ENCODE measurements around the gene ATN1. TPM values are rescaled to one million over a fixed set of nuclear protein-coding genes. Genes with fewer than 3 reads are reported as not detected.
A peak's percentile ranks its signal among the peaks of the same experiment; 100 is the strongest.
"Not testable (repeated sequence)": the region's sequence is repeated elsewhere in the genome, so short reads cannot be mapped to it uniquely, and the experiment has no call there.

ATN1 gene
- total RNA-seq, result 100 to 1,000 TPM; 109 to 163 TPM

DNA sequence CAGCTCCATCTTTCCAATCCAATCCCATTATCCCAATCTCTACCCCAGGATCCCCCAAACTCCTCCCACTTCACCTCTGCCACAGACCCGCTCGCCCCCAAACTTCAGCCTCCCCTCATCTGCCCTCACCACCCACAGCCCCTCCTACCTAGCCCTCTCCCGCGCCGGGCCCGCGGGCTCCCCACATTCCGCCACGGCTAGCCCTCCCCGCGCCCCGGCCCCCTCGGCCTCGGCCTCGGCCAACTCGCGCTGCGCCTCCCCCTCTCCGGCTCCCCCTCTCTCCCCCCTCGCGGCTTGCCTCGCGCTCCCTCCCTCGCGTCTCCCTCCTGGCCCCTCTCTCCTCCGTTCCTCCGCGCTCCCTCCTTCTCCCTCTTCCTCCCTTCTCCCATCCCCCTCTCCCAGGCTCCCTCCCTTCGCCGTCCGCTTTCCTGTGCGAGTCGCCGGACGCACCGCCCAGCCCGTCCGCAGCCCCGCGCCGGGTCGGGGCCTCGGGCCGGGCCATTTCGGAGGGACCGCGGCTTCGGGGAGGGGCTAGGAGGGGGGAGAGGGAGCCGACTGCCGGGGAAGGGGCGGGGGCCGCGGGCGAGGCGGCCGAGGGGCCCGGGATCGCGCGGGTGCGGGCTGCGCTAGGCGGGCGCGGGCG, at the start of gene ATN1:
ATN1 (plus strand) TSS at position 581 of the 643 bp plus-strand sequence. CDS start 6,043 bp downstream, outside the sequence.
- Histone ChIP-seq H3K36me3 (no peaks in the 10 kb centered on the region), H3K4me1 (ENCODE audit: control insufficient read depth in 1 of 2, low read depth in 2 of 2) (peaks cover 29 to 63% of the 10 kb centered on the region in 2 donors), H3K27me3 (replicated peaks; ENCODE audit: insufficient read depth) (no peaks in the 10 kb centered on the region), H3K27ac (peak within 1 kb of the TSS; percentile 96 to 97), H3K9me3 (no peaks in the 10 kb centered on the region), H3K4me3 (peak within 1 kb of the TSS; percentile 95)
- TF ChIP-seq, protein P1, sequence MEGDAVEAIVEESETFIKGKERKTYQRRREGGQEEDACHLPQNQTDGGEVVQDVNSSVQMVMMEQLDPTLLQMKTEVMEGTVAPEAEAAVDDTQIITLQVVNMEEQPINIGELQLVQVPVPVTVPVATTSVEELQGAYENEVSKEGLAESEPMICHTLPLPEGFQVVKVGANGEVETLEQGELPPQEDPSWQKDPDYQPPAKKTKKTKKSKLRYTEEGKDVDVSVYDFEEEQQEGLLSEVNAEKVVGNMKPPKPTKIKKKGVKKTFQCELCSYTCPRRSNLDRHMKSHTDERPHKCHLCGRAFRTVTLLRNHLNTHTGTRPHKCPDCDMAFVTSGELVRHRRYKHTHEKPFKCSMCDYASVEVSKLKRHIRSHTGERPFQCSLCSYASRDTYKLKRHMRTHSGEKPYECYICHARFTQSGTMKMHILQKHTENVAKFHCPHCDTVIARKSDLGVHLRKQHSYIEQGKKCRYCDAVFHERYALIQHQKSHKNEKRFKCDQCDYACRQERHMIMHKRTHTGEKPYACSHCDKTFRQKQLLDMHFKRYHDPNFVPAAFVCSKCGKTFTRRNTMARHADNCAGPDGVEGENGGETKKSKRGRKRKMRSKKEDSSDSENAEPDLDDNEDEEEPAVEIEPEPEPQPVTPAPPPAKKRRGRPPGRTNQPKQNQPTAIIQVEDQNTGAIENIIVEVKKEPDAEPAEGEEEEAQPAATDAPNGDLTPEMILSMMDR (IDR thresholded peaks at IDR 0.05), result no peak
- ATAC-seq (ENCODE audit: insufficient number of reproducible peaks, low FRiP score, low read depth) (peak; percentile 52), DNase-seq (ENCODE audit: low spot score) (no peak)

DNA sequence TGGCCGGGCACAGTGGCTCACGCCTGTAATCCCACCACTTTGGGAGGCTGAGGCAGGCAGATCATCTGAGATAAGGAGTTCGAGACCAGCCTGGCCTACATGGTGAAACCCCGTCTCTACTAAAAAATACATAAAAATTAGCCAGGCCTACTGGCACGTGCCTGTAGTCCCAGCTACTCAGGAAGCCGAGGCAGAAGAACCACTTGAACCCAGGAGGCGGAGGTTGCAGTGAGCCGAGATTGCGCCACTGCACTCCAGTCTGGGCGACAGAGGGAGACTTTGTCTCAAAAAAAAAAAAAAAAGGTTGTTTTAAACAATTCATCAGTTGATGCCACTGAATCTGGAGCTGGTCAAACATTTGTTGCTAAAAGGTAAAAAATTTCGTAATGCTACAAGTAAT, 47.9 kb upstream of the ATN1 start:
- H3K9me3 ChIP-seq; DNase-seq (ENCODE audit: low spot score); H3K4me1 ChIP-seq (ENCODE audit: control insufficient read depth in 1 of 2, low read depth in 2 of 2); H3K27ac ChIP-seq; H3K27me3 ChIP-seq (replicated peaks; ENCODE audit: insufficient read depth); H3K4me3 ChIP-seq; ATAC-seq (ENCODE audit: insufficient number of reproducible peaks, low FRiP score, low read depth): not testable (repeated sequence)
- peaks cover 13% of the 10 kb centered on the region for H3K36me3 ChIP-seq

- Histone ChIP-seq H3K4me3 (no peak overlapping the region), H3K4me1 (ENCODE audit: control insufficient read depth in 1 of 2, low read depth in 2 of 2) (no peaks in the 10 kb centered on the region), H3K27ac (no peak overlapping the region), H3K36me3 (peaks cover 13% of the 10 kb centered on the region), H3K27me3 (replicated peaks; ENCODE audit: insufficient read depth) (no peaks in the 10 kb centered on the region), H3K9me3 (no peaks in the 10 kb centered on the region)
- DNase-seq (ENCODE audit: low spot score) (no peak), ATAC-seq (ENCODE audit: insufficient number of reproducible peaks, low FRiP score, low read depth) (no peak)
- TF ChIP-seq, protein P1 (IDR thresholded peaks at IDR 0.05), result no peak
Observed at GRCh38 chr12:6883252-6883651, 44.5 kb upstream of the ATN1 start.

- DNase-seq (ENCODE audit: low spot score) (no peak), ATAC-seq (ENCODE audit: insufficient number of reproducible peaks, low FRiP score, low read depth) (no peak)
- TF ChIP-seq, protein P1 (IDR thresholded peaks at IDR 0.05), result no peak
- Histone ChIP-seq H3K27ac (no peak overlapping the region), H3K4me3 (no peak overlapping the region), H3K9me3 (no peaks in the 10 kb centered on the region), H3K36me3 (peaks cover 13% of the 10 kb centered on the region), H3K4me1 (ENCODE audit: control insufficient read depth in 1 of 2, low read depth in 2 of 2) (no peaks in the 10 kb centered on the region), H3K27me3 (replicated peaks; ENCODE audit: insufficient read depth) (no peaks in the 10 kb centered on the region)
Observed at GRCh38 chr12:6883683-6884082, 44.1 kb upstream of the ATN1 start.

DNA sequence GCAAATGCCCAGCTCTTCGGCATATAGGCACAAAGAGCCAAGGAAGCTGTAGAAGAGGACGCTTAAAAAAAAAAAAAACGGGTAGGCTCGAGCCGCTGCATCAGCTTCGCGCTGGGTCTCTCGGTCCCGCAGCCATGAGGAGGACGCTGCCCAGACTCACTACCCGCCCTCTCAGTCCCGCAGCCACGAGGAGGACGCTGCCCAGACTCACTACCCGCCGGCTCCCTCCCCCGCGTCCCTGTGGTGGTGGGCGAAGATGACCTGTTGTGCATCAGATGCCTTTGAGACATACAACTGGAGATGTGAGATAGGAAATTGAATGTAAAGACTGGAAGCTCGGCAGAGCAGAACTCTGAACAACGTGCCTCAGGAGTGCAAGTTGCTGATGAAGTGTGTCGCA, 43.2 kb upstream of the ATN1 start:
- ATAC-seq (ENCODE audit: insufficient number of reproducible peaks, low FRiP score, low read depth) (no peak), DNase-seq (ENCODE audit: low spot score) (no peak)

DNA sequence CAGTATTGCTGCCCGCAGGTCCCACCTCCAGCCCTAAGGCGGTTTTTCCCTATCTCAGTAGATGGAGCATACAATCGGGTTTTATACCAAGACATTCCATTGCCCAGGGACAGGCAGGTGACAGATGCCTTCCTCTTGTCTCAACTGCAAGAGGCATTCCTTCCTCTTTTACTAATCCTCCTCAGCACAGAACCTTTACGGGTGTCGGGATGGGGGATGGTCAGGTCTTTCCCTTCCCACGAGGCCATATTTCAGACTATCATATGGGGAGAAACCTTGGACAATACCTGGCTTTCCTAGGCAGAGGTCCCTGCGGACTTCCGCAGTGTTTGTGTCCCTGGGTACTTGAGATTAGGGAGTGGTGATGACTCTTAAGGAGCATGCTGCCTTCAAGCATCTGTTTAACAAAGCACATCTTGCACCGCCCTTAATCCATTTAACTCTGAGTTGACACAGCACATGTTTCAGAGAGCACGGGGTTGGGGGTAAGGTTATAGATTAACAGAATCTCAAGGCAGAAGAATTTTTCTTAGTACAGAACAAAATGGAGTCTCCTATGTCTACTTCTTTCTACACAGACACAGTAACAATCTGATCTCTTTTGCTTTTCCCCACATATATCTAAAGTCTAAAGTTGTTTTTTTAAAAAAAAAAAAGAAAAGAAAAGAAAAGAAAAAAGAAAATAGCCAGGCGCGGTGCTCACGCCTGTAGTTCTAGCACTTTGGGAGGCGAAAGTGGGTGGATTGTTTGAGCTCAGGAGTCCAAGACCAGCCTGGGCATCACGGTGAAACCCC, 41.4 kb upstream of the ATN1 start:
- not testable (repeated sequence) for DNase-seq (ENCODE audit: low spot score); H3K9me3 ChIP-seq; H3K27me3 ChIP-seq (replicated peaks; ENCODE audit: insufficient read depth); H3K4me1 ChIP-seq (ENCODE audit: control insufficient read depth in 1 of 2, low read depth in 2 of 2); H3K4me3 ChIP-seq; ATAC-seq (ENCODE audit: insufficient number of reproducible peaks, low FRiP score, low read depth); H3K27ac ChIP-seq
- H3K36me3 ChIP-seq, result peaks cover 13% of the 10 kb centered on the region

More for the DNA sequence above, 43.2 kb upstream of the ATN1 start:
- H3K4me3 ChIP-seq, result no peak overlapping the region
- H3K9me3 ChIP-seq, result no peaks in the 10 kb centered on the region
- H3K4me1 ChIP-seq (ENCODE audit: control insufficient read depth in 1 of 2, low read depth in 2 of 2), result no peaks in the 10 kb centered on the region
- no peak overlapping the region for H3K27ac ChIP-seq
- peaks cover 13% of the 10 kb centered on the region for H3K36me3 ChIP-seq
- no peaks in the 10 kb centered on the region for H3K27me3 ChIP-seq (replicated peaks; ENCODE audit: insufficient read depth)
- TF ChIP-seq, protein P1 (IDR thresholded peaks at IDR 0.05), result no peak
